SK-N-SH (cell line): ENCODE data around the gene ZNF341. TPM values are rescaled to one million over a fixed set of nuclear protein-coding genes. Genes with fewer than 3 reads are reported as not detected.

Experiments
- CTCF ChIA-PET: fragments of 300-600, 350-600 bp; formaldehyde crosslinking; extraction: SDS; loops from one replicate; lab custom pipeline; 2021; lab: Yijun Ruan, JAX
- POLR2A ChIA-PET: fragments of 350-600 bp; sonication (Branson Sonifier 250); formaldehyde crosslinking; extraction: SDS; loops from one replicate; lab custom pipeline; 2020; ENCODE audit warnings: antibody characterized with exemption, inconsistent platforms; lab: Yijun Ruan, JAX
- DNase-seq: peaks from one replicate; pipeline ENCODE4 v3.0.0; 2012
- H2AFZ ChIP-seq: fragments of 200-600 bp; sonication (generic); 2 replicates; pipeline ENCODE4 v1.8.1; 2016; ENCODE audit warnings: antibody characterized with exemption, mild to moderate bottlenecking, low read depth
- H3F3A ChIP-seq: fragments of 200-600 bp; sonication (generic); replicated peaks from 2 replicates; pipeline ENCODE3; 2016; ENCODE audit warnings: antibody characterized with exemption, mild to moderate bottlenecking; ENCODE audit not compliant: insufficient read depth
- H3K27ac ChIP-seq, 2 experiments: fragments of 200-500 bp in 1 of 2; fragments of 200-600 bp in 1 of 2; sonication (Bioruptor generic) in 1 of 2; sonication (generic), shearing (Covaris generic) in 1 of 2; 2 replicates each; pipeline versions ENCODE4 v1.5.1 to v1.6.1; 2014 to 2016; ENCODE audit warnings: low read depth in 2 of 2, inconsistent platforms in 1 of 2, low read length in 1 of 2, mild to moderate bottlenecking in 1 of 2, mixed read lengths in 1 of 2
- H3K27me3 ChIP-seq: fragments of 200-600 bp; sonication (generic), shearing (Covaris generic); 2 replicates; pipeline ENCODE4 v1.6.1; 2016; ENCODE audit warnings: mixed run types; ENCODE audit not compliant: insufficient read depth
- H3K36me3 ChIP-seq, 2 experiments: fragments of 200-500 bp in 1 of 2; fragments of 200-600 bp in 1 of 2; sonication (Bioruptor generic) in 1 of 2; sonication (generic) in 1 of 2; replicated peaks in 1 of 2; 2 replicates each; pipeline versions ENCODE3 to v1.5.1; 2014 to 2016; ENCODE audit warnings: low read length in 1 of 2, mild to moderate bottlenecking in 1 of 2; ENCODE audit not compliant: insufficient read depth in 2 of 2, control insufficient read depth in 1 of 2
- H3K4me1 ChIP-seq, 2 experiments: fragments of 200-500 bp in 1 of 2; fragments of 200-600 bp in 1 of 2; sonication (Bioruptor generic) in 1 of 2; sonication (generic), shearing (Covaris generic) in 1 of 2; 2 replicates each; pipeline versions ENCODE4 v1.5.1 to v1.6.1; 2014 to 2016; ENCODE audit warnings: low read depth in 1 of 2, low read length in 1 of 2, mixed run types in 1 of 2; ENCODE audit not compliant: insufficient read depth in 2 of 2, control insufficient read depth in 1 of 2
- H3K4me2 ChIP-seq: fragments of 200-600 bp; sonication (generic), shearing (Covaris generic); 2 replicates; pipeline ENCODE4 v1.6.1; 2017; ENCODE audit warnings: mixed run types
- H3K4me3 ChIP-seq, 2 experiments: fragments of 200-500 bp in 1 of 2; fragments of 200-600 bp in 1 of 2; sonication (Bioruptor generic) in 1 of 2; sonication (generic), shearing (Covaris generic) in 1 of 2; 2 replicates each; pipeline versions ENCODE4 v1.5.1 to v1.8.1; 2014 to 2016; ENCODE audit warnings: low read depth in 2 of 2, inconsistent platforms in 1 of 2, low read length in 1 of 2, mild to moderate bottlenecking in 1 of 2, mixed read lengths in 1 of 2, moderate library complexity in 1 of 2
- H3K79me2 ChIP-seq: fragments of 200-600 bp; sonication (generic); 2 replicates; pipeline ENCODE4 v1.8.1; 2017; ENCODE audit warnings: mild to moderate bottlenecking; ENCODE audit not compliant: insufficient read depth
- H3K9ac ChIP-seq: fragments of 200-600 bp; sonication (generic); 2 replicates; pipeline ENCODE4 v1.6.1; 2017; ENCODE audit warnings: mixed run types
- H3K9me2 ChIP-seq: fragments of 200-600 bp; sonication (generic); 2 replicates; pipeline ENCODE4 v1.6.1; 2017; ENCODE audit warnings: mixed run types
- H3K9me3 ChIP-seq: fragments of 200-600 bp; sonication (generic); 2 replicates; pipeline ENCODE4 v1.6.1; 2017; ENCODE audit warnings: mixed run types, mild to moderate bottlenecking, moderate library complexity
- H4K20me1 ChIP-seq: fragments of 200-600 bp; sonication (generic); 2 replicates; pipeline ENCODE4 v1.6.1; 2017; ENCODE audit warnings: mild to moderate bottlenecking, mixed run types; ENCODE audit not compliant: insufficient read depth
- CTCF ChIP-seq: fragments of 200-600 bp; sonication (generic); IDR thresholded peaks from 2 replicates; pipeline ENCODE4 v1.6.1; 2017; ENCODE audit warnings: antibody characterized with exemption, mild to moderate bottlenecking, moderate library complexity
- GABPA ChIP-seq: IDR thresholded peaks from 2 replicates; pipeline ENCODE4 v1.4.0; 2012; ENCODE audit warnings: low read depth, mild to moderate bottlenecking
- GATA2 ChIP-seq: sonication (generic); formaldehyde crosslinking; IDR thresholded peaks from 2 replicates; pipeline ENCODE4 v1.5.0; 2020; ENCODE audit warnings: mild to moderate bottlenecking, missing genetic modification reagents
- JUND ChIP-seq: IDR thresholded peaks from 2 replicates; pipeline ENCODE4 v1.4.0; 2012
- NFIC ChIP-seq: IDR thresholded peaks from 2 replicates; pipeline ENCODE4 v1.4.0; 2012; ENCODE audit warnings: borderline replicate concordance
- NRF1 ChIP-seq: IDR thresholded peaks from 2 replicates; pipeline ENCODE4 v1.6.1; 2012; ENCODE audit warnings: low read depth, mild to moderate bottlenecking, low read length
- RAD21 ChIP-seq: IDR thresholded peaks from 2 replicates; pipeline ENCODE4 v1.6.1; 2012; ENCODE audit warnings: mild to moderate bottlenecking, low read length
- SMC3 ChIP-seq: IDR thresholded peaks from 2 replicates; pipeline ENCODE4 v1.6.1; 2012; ENCODE audit warnings: low read depth, low read length, improper control_type of control experiment
- TCF12 ChIP-seq: IDR thresholded peaks from 2 replicates; pipeline ENCODE4 v1.4.0; 2012
- YY1 ChIP-seq: IDR thresholded peaks from 2 replicates; pipeline ENCODE4 v1.4.0; 2012; ENCODE audit warnings: low read depth, mild to moderate bottlenecking
- WGBS: methylation state at CpG from one replicate; pipeline ENCODE4 v1.1.6; 2017; ENCODE audit warnings: low lambda C conversion rate; 5-methylcytosine and 5-hydroxymethylcytosine counted together
- polyA plus RNA-seq, 3 experiments: library from polyadenylated mRNA; depleted of rRNA; stranded (reverse); fragments of >200 nt; gene quantifications; 2 replicates each; pipeline ENCODE4 v1.2.3, GENCODE V29; 2012
- TF ChIP-seq, protein P1 (sequence below): IDR thresholded peaks from 2 replicates; pipeline ENCODE4; 2012
- TF ChIP-seq, protein P2 (sequence below): IDR thresholded peaks from 2 replicates; pipeline ENCODE4 v1.4.0; 2012; ENCODE audit warnings: low read depth, borderline replicate concordance
- TF ChIP-seq, protein P3 (sequence below): IDR thresholded peaks from 2 replicates; pipeline ENCODE4 v1.4.0; 2012; ENCODE audit warnings: low read depth

The ZNF341 gene
- polyA plus RNA-seq, 1 of the 3 experiments (the other 2 are of a cell fraction): 3.2 TPM

DNA sequence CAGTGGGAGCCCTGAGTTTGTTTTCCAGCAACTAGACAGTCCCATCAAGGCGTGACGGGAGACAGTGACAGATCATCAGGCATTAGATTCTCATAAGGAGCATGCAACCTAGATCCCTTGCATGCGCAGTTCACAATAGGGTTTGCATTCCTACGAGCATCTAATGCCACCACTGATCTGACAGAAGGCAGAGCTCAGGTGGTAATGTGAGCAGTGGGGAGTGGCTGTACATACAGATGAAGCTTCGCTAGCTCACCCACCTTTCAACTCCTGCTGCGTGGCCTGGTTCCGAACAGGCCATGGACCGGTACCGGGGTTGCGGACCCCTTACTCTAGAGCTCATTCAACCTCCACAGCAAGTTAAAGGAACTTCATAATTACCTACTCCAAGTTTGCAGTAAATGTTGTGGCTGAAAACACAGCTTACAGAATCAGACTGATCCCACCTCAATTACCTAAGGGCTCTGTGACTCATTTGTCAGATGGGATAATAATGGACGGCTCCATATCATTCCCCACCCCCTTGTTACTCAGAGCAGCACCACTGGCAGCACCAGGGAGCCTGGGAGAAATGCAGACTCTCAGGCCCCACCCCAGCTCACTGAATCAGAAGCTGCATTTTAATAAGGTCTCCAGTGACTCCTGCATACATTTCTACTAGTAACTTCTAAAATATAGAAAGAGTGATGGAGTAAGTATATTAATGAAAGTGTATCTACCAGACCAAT, 27.4 kb upstream of the ZNF341 start:
- Histone ChIP-seq H3K27ac (no peak overlapping the region), H3K4me3 (no peak overlapping the region), H2AFZ (no peak overlapping the region), H3K4me2 (no peak overlapping the region), H3K9me3 (no peaks in the 10 kb centered on the region), H3K27me3 (no peaks in the 10 kb centered on the region), H3F3A (no peaks in the 10 kb centered on the region), H3K4me1 (peaks cover 0 to 15% of the 10 kb centered on the region in 2 experiments; a peak in 1 of 4 replicates), H3K36me3 (peaks cover 0 to 5% of the 10 kb centered on the region in 2 experiments), H3K9me2 (no peaks in the 10 kb centered on the region), H3K9ac (no peak overlapping the region), H3K79me2 (no peaks in the 10 kb centered on the region), H4K20me1 (no peaks in the 10 kb centered on the region)
- TF ChIP-seq JUND (no peak), CTCF (no peak), GATA2 (CRISPR knock-in tag) (no peak), YY1 (no peak), NFIC (no peak), SMC3 (no peak)
- TF ChIP-seq, protein P1, sequence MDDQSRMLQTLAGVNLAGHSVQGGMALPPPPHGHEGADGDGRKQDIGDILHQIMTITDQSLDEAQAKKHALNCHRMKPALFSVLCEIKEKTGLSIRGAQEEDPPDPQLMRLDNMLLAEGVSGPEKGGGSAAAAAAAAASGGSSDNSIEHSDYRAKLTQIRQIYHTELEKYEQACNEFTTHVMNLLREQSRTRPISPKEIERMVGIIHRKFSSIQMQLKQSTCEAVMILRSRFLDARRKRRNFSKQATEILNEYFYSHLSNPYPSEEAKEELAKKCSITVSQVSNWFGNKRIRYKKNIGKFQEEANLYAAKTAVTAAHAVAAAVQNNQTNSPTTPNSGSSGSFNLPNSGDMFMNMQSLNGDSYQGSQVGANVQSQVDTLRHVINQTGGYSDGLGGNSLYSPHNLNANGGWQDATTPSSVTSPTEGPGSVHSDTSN: no peak
- TF ChIP-seq, protein P2, sequence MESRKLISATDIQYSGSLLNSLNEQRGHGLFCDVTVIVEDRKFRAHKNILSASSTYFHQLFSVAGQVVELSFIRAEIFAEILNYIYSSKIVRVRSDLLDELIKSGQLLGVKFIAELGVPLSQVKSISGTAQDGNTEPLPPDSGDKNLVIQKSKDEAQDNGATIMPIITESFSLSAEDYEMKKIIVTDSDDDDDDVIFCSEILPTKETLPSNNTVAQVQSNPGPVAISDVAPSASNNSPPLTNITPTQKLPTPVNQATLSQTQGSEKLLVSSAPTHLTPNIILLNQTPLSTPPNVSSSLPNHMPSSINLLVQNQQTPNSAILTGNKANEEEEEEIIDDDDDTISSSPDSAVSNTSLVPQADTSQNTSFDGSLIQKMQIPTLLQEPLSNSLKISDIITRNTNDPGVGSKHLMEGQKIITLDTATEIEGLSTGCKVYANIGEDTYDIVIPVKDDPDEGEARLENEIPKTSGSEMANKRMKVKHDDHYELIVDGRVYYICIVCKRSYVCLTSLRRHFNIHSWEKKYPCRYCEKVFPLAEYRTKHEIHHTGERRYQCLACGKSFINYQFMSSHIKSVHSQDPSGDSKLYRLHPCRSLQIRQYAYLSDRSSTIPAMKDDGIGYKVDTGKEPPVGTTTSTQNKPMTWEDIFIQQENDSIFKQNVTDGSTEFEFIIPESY: no peak
- TF ChIP-seq, protein P3, sequence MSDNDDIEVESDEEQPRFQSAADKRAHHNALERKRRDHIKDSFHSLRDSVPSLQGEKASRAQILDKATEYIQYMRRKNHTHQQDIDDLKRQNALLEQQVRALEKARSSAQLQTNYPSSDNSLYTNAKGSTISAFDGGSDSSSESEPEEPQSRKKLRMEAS: no peak
- ChIA-PET POLR2A (no interaction called here), CTCF (interaction anchor here (0.6 to 2.7 kb wide), 4 partner anchors 11 to 37 kb away, joined by 3 to 9 read pairs (median 3); no protein-coding TSS in a partner anchor)
- WGBS: 89% methylated on average over 11 of the region's 11 CpGs
- DNase-seq: no peak

DNA sequence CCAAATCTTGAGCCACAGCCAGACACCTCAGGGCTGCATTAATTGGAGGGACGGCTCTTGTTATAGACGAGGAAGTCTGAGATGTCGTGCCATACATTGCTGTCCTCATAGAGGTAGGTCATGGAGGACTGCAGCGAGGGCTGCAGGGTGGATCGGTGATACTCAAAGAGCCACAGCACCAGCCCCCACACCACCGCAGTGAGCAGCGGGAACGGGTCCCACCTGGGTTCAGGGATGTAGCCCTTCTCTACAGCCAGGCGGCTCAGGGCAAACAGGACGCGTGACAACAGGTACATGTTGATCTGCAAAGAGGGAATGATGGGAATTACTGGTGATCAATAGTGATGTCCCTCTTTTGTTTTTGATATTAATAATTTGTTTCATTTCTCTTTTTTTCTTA, 24.1 kb upstream of the ZNF341 start:
- ChIA-PET POLR2A (no interaction called here), CTCF (no interaction called here)
- DNase-seq: no peak
- Histone ChIP-seq H3F3A (no peaks in the 10 kb centered on the region), H2AFZ (no peak overlapping the region), H3K9me2 (no peaks in the 10 kb centered on the region), H3K27me3 (no peaks in the 10 kb centered on the region), H3K9me3 (no peaks in the 10 kb centered on the region), H3K9ac (no peak overlapping the region), H3K4me1 (peaks cover 0 to 11% of the 10 kb centered on the region in 2 experiments; a peak in 1 of 4 replicates), H3K4me3 (no peak overlapping the region), H3K27ac (no peak overlapping the region), H3K79me2 (no peaks in the 10 kb centered on the region), H3K4me2 (no peak overlapping the region), H4K20me1 (no peaks in the 10 kb centered on the region), H3K36me3 (peaks cover 0 to 5% of the 10 kb centered on the region in 2 experiments)
- TF ChIP-seq GABPA: no peak
- no peak for TF ChIP-seq CTCF
- TF ChIP-seq TCF12: no peak
- TF ChIP-seq RAD21: no peak
- TF ChIP-seq, protein P3: no peak
- no peak for TF ChIP-seq JUND
- TF ChIP-seq NRF1: no peak
- WGBS: 84% methylated on average over 11 of the region's 11 CpGs
